ENCODE data around the gene FAM50B. TPM values are rescaled to one million over a fixed set of nuclear protein-coding genes. Genes with fewer than 3 reads are reported as not detected.

FAM50B gene
- total RNA-seq, 2 donors from 2014 or later = 9.9 to 15.6 TPM

DNA sequence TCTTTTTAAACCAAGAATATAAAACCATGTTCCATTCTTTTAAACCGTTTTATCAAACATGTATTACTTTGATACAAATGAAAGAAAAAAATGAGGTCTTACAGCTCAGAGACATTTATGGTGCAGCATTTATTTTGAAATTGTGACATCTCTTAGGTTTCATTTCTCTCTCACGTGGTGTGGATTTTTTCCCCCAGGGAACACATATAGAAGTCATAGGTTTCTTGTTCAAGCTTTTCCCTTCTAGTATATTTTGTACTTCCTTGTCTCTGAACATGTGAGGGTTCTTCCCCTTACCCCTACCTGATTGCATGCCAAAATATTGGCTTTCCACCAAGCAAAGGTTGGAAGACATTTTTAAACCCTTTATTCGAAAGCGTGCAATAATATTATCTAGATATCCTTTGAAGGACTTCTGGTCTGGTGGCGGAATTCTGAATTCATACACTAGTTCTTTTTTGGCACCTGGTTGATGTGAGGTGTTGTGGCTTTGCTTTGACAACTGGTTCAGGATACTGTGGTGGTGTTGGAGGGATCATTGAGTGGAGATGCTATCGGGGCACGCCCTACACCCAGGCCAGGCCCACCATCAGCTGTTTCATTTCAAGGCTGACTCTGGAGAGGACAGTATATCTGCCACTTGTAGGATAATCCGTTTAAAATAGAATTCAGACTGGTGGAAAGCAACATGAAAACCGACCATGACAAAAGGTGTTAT lies 5.6 kb upstream of the FAM50B start:
- Histone ChIP-seq H3K4me3 (no peak overlapping the region), H3K9me3 (no peaks in the 10 kb centered on the region), H3K27me3 (no peaks in the 10 kb centered on the region), H3K27ac (no peak overlapping the region), H3K4me1 (peaks cover 2% of the 10 kb centered on the region), H3K36me3 (replicated peaks in 1 of 2; ENCODE audit: insufficient read depth in 1 of 2, low read depth in 2 of 2) (no peaks in the 10 kb centered on the region)
- DNase-seq = no peak
- 72 to 77% methylated on average over 9 of the region's 9 CpGs for WGBS, 2 donors
- no peak for ATAC-seq
- intact Hi-C loops (cut with DNase I) = no loop called here
- TF ChIP-seq CTCF (IDR thresholded peaks at IDR 0.05) = no peak
- no peak for TF ChIP-seq POLR2A (IDR thresholded peaks at IDR 0.05)

- TF ChIP-seq CTCF (IDR thresholded peaks at IDR 0.05) (no peak), POLR2A (IDR thresholded peaks at IDR 0.05) (no peak)
- intact Hi-C loops (cut with DNase I) = no loop called here
- no peaks in the 10 kb centered on the region for H3K36me3 ChIP-seq (replicated peaks in 1 of 2; ENCODE audit: insufficient read depth in 1 of 2, low read depth in 2 of 2)
- no peak for DNase-seq
- no peak overlapping the region for H3K4me3 ChIP-seq
- ATAC-seq = no peak
- H3K4me1 ChIP-seq = peaks cover 3% of the 10 kb centered on the region
- H3K9me3 ChIP-seq = no peaks in the 10 kb centered on the region
- WGBS, 2 donors = 85% methylated on average over 5 of the region's 5 CpGs
- H3K27ac ChIP-seq = no peak overlapping the region
- H3K27me3 ChIP-seq = no peaks in the 10 kb centered on the region
Measured at GRCh38 chr6:3844097-3844463, 5.1 kb upstream of the FAM50B start.

- no peak for DNase-seq
- TF ChIP-seq POLR2A (IDR thresholded peaks at IDR 0.05) (no peak), CTCF (IDR thresholded peaks at IDR 0.05) (no peak)
- H3K36me3 ChIP-seq (replicated peaks in 1 of 2; ENCODE audit: insufficient read depth in 1 of 2, low read depth in 2 of 2) = no peaks in the 10 kb centered on the region
- H3K9me3 ChIP-seq = no peaks in the 10 kb centered on the region
- no peak overlapping the region for H3K27ac ChIP-seq
- intact Hi-C loops (cut with DNase I) = no loop called here
- no peak for ATAC-seq
- no peaks in the 10 kb centered on the region for H3K27me3 ChIP-seq
- no peak overlapping the region for H3K4me3 ChIP-seq
- 82% methylated on average over 3 of the region's 3 CpGs for WGBS, 2 donors
- H3K4me1 ChIP-seq = peaks cover 13% of the 10 kb centered on the region
Measured at GRCh38 chr6:3847521-3847920, 1.7 kb upstream of the FAM50B start.

- 82 to 89% methylated on average over 9 of the region's 9 CpGs for WGBS, 2 donors
- Histone ChIP-seq H3K27ac (peak overlapping the region; percentile 52 to 82 (median 76)), H3K36me3 (replicated peaks in 1 of 2; ENCODE audit: insufficient read depth in 1 of 2, low read depth in 2 of 2) (no peaks in the 10 kb centered on the region), H3K9me3 (no peaks in the 10 kb centered on the region), H3K27me3 (no peaks in the 10 kb centered on the region), H3K4me3 (no peak overlapping the region), H3K4me1 (peaks cover 13% of the 10 kb centered on the region)
- intact Hi-C loops (cut with DNase I) = no loop called here
- DNase-seq (no peak), ATAC-seq (no peak)
- no peak for TF ChIP-seq CTCF (IDR thresholded peaks at IDR 0.05)
- no peak for TF ChIP-seq POLR2A (IDR thresholded peaks at IDR 0.05)
Measured at GRCh38 chr6:3848380-3848779, 793 bp upstream of the FAM50B start.
